NCI-H2029 (cell line): ENCODE data around the gene SCFD2.
"Not testable (repeated sequence)": the region's sequence is repeated elsewhere in the genome, so short reads cannot be mapped to it uniquely, and the experiment has no call there.

Experiments
- DNase-seq: peaks from one replicate; lab custom pipeline; 2025; lab: John Stamatoyannopoulos, UW

SCFD2 gene

GRCh38 chr4:53139256-53139655 lies 226.6 kb downstream of the SCFD2 start:
- not testable (repeated sequence) for DNase-seq

- no peak for DNase-seq
These were observed 228.4 kb downstream of the SCFD2 start for GRCh38 chr4:53137468-53137867.

GRCh38 chr4:53136954-53137353 lies 228.9 kb downstream of the SCFD2 start:
- no peak for DNase-seq

DNA sequence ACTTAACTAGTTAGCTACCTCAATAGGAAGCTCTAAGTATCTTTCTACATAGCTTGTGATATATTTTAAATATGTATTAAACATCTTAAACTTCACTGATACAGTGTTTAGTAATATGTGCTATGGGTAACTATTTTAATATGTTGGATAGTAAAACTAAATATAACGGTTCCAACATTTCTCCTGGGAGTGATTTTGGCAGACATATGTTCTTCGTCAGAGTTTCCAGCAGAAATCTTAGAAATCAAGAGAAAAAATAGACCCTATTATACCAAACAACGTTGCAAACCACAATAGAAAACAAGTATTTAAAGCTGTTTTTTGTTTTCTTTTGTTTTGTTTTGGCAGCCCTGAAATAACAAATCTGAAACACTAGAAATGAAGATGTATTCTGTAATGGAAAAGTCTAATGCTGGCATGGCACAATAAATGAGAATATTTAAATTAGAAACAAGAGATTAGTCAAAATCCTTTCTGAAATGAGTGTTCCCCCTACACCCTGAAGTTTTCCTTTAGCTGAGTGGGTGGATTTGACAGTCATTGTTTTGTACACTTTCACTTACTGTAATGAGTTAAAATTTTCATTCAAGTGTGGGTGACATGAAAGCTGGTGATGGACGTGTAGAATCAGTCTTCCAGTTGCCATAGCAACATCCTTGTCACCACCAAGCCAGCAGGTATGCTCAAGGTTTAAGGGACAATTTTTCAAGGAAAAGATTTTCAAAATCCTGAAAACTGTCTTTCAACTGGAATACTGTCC lies 233.5 kb downstream of the SCFD2 start:
- no peak for DNase-seq

DNA sequence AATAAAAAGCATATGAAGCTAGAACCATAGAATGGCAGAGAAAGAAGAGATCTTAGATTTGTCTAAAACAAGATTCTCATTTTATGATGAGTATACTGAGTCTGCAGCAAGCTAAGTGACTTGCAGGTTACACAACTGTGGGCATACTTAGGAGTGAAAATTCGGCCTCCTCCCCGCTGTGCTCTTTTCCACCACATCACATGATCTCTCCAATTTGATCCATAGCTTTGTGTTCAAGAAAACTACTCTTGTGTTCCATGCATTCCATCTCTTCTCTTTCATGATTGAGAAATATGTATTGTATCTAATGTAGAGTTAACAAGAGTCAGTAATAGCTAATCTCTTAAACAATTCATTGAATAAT lies 234.3 kb downstream of the SCFD2 start:
- no peak for DNase-seq

DNA sequence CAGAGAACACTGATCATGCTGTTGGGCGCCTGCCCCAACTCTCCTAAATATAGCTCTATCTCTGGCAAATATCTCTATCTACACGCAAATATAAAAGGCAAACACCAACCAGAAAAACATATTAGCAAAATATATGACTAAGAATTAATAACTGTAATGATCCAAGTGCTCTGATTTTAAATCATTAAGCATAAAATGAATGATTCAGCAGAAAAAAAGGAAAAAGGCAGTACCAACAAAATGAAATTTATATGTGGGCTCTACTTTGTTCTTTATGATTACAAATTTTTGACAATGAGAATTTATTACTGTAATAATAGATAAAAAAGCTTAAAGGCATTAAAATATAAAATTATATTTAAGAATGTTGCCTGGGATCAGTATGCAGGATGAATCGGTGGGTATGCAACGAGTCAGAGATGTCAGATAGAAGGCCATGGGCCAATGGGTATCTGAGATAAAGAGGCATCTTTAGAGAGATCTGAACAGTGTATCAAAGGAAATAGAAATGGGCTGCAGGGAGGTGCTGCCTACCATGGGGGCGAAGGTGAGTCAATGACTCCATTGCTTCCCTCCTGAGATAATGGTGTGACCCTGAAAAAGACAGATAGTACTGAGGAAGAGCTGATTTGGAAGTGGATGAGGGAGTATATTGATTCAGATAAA lies 234.8 kb downstream of the SCFD2 start:
- no peak for DNase-seq

DNA sequence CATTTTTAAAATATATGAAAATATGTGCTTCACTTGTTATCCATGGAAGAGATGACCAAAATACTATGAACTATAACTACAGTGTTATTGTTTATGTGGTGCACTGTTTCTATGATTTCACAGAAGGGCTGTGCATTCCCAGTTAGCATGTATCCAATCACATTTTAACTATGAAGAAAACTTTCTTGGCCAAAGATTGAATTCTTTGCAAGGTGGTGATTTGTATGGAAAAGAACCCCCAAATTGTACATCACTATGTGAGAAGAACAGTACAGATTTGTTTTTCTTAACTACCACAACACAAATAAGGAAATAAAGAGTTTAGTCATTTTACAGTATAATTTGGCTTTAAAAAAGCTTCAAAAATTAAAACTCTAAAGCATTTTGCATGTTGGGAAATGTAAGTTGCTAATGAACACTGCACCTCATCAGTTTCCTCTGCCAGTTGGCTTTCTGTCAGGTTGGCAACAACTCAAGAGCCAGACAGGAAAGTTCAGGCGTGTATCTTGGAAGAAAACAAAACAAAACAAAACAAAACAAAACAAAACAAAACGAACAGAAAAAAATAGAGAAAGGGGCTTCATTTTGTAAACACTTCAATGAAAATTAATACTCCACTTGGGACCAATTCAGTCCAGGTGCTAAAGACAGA lies 237.0 kb downstream of the SCFD2 start:
- DNase-seq, result peak; percentile 31

GRCh38 chr4:53128231-53128630 lies 237.6 kb downstream of the SCFD2 start:
- no peak for DNase-seq

GRCh38 chr4:53127365-53127764 lies 238.5 kb downstream of the SCFD2 start:
- DNase-seq, result no peak

- no peak for DNase-seq
These were observed 239.8 kb downstream of the SCFD2 start for GRCh38 chr4:53126099-53126498.

- DNase-seq, result no peak
These were observed 242.0 kb downstream of the SCFD2 start for GRCh38 chr4:53123819-53124218.

GRCh38 chr4:53123171-53123570 lies 242.7 kb downstream of the SCFD2 start:
- DNase-seq, result no peak

DNA sequence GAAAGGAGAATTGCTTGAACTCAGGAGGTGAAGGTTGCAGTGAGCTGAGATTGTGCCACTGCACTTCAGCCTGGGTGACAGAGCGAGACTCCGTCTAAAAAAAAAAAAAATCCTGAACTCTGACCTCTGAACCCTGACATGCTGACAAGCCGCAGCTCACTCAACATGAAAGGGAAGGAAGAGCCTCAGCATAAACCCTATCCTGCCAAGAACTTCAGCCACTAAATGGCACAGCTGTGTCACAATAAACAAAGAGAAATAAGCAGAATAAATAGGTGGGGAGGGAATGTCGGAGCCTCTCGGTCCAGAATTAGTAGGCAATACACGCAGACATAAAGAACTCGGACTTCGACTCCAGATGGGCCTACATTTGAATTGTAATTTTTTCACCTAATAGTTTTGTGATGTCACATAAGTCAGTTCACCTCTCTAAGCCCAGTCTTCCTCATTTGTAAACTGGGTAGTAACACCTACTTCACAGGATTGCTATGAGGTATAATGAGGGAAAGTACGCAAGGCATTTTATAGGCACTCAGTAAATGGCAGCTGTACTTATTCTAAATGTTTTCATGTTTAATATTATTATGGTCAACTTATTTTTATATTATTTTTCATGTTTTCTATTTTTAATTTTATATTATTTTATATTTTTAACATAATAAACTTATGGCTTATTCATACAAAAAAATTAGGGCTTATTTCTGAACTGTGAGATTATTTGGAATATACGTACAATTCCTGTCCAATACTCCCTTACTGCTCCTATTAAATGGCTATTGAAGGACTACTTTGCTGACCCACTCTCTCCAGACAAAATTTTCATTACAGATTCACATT lies 243.4 kb downstream of the SCFD2 start:
- no peak for DNase-seq

- DNase-seq, result no peak
These were observed 244.5 kb downstream of the SCFD2 start for GRCh38 chr4:53121264-53121865.

- DNase-seq, result no peak
These were observed 245.1 kb downstream of the SCFD2 start for GRCh38 chr4:53120778-53121177.

DNA sequence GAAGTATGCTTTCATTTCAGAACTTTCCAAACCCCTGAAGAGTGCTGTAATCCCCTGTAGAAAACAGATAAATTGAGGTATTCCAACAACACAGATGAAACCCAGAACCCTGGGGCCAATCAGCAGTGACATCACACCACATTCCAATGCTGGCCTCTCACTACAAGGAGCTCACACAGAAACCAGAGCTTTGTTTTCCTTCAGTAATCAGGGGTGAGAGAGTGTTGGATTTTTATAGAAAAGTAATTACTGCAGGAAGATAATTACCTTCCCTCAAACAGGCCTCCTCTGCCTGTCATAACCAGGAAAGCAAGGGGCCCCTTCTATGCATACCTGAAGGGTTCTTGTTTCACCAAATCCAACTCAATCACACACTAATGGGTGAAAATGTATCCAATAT lies 246.2 kb downstream of the SCFD2 start:
- no peak for DNase-seq

DNA sequence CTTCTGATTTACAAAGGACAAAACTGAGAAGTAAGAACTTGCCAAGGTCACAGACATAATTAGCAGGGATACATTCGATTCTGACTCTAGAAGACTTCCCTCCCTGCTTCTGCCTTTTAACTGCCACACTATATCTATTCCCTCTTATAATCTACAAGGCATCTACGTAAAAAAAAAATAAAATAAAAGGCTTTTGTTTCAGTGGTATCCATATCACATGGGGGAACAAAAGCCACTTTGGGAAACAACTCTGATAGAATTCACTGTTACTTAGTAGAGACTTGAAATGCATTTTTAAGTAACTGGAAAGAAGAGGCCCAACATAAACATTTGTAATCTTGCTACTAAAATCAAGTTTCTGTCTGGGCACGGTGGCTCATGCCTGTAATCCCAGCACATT lies 247.2 kb downstream of the SCFD2 start:
- DNase-seq, result no peak

DNA sequence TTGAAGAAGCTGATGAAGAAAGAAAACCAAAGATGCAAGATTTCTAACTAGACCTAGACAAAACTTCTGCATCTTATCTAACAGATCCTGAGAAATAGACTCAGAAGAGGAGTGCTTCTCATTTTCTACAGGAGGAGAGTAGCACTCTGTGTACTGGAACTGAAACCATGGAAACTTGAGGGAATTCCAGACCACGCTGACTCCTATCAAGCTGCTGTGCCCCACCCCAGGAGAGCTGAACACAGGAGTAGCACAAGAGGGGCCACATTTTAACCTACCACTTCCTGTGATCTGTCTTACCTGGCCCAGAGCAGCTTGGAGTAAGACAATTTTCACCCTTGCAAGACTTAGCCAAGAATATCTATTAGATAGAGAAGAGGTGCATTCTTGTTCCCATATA lies 248.9 kb downstream of the SCFD2 start:
- DNase-seq, result no peak

GRCh38 chr4:53113431-53114225 lies 252.2 kb downstream of the SCFD2 start:
- DNase-seq, result no peak

DNA sequence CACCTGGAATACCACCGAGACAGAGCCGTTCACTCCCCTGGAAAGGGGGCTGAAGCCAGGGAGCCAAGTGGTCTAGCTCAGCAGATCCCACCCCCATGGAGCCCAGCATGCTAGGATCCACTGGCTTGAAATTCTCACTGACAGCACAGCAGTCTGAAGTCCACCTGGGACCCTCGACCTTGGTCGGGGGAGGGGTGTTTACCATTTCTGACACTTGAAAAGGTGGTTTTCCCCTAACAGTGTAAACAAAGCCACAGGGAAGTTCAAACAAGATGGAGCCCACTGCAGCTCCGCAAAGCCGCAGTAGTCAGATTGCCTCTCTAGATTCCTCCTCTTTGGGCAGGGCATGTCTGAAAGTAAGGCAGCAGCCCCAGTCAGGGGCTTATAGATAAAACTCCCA lies 260.5 kb downstream of the SCFD2 start:
- no peak for DNase-seq

GRCh38 chr4:53103481-53103880 lies 262.4 kb downstream of the SCFD2 start:
- no peak for DNase-seq
